Gastrocnemius medialis (tissue), 4 donors: Measurements from ENCODE around the gene ITGAD.

Experiments used
- CTCF ChIP-seq, 5 experiments: fragments of 450-650 bp in 3 of 5; fragments of 200-600 bp in 2 of 5; sonication (generic) in 2 of 5; IDR thresholded peaks in 4 of 5; conservative IDR thresholded peaks in 1 of 5; 1 replicate in 4 of 5; 2 replicates in 1 of 5; pipeline ENCODE4 v1.5.1; 2016 to 2019; ENCODE audit warnings: antibody characterized with exemption in 5 of 5, mild to moderate bottlenecking in 3 of 5, moderate library complexity in 3 of 5
- POLR2A ChIP-seq, 2 donors: fragments of 450-650 bp; IDR thresholded peaks; one replicate each; pipeline ENCODE4 v1.6.1; 2017; ENCODE audit warnings: antibody characterized with exemption in 2 of 2, mild to moderate bottlenecking in 2 of 2, moderate library complexity in 2 of 2

GRCh38 chr16:31459687-31460581 is 66.8 kb downstream of the ITGAD start:
- TF ChIP-seq POLR2A (IDR thresholded peaks at IDR 0.05): no peak
- TF ChIP-seq CTCF (IDR thresholded peaks at IDR 0.05 in 4 of 5, conservative IDR thresholded peaks at IDR 0.05 in 1 of 5): no peak
